Astrocyte of the cerebellum (primary cell): Measurements from ENCODE around the gene ACKR3.

Experiments
- DNase-seq: peaks from one replicate; pipeline ENCODE4 v3.0.0-alpha.2; 2011; ENCODE audit warnings: low read depth
- H3K4me3 ChIP-seq: 2 replicates; pipeline ENCODE4 v1.5.1; 2011; ENCODE audit warnings: mild to moderate bottlenecking, low read depth, low read length, moderate library complexity
- CTCF ChIP-seq: IDR thresholded peaks from 2 replicates; pipeline ENCODE4 v1.5.1; 2012; ENCODE audit warnings: low read length, low read depth, moderate library complexity, mild to moderate bottlenecking; ENCODE audit errors: missing control alignments
- in situ Hi-C: cut with HindIII; loops from 2 replicates; pipeline ENCODE4 v1.10.0; 2017; ENCODE audit warnings: low sequenced_read_pairs

ACKR3 gene

DNA sequence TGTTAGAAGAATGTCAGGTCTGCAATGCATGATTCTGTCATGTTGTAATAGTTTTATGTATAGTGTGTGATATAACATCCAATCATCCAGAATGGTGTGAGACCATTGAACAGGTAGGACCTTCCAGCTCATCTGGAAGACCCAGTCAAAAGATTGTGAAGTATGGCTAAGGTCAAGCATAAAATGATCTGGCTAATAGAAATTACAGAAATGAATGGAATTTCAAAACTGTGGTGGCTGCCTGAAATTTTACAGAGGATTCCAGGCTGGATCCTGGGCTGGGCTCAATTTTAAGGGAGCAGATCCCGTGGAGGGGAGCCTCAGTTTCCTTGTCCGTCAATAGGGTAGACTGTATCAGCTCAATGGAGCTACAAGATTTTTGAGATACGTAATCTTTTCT is 39.1 kb downstream of the ACKR3 start:
- no peak for DNase-seq
- TF ChIP-seq CTCF = no peak
- H3K4me3 ChIP-seq = no peak overlapping the region
- in situ Hi-C loops = no loop called here

DNA sequence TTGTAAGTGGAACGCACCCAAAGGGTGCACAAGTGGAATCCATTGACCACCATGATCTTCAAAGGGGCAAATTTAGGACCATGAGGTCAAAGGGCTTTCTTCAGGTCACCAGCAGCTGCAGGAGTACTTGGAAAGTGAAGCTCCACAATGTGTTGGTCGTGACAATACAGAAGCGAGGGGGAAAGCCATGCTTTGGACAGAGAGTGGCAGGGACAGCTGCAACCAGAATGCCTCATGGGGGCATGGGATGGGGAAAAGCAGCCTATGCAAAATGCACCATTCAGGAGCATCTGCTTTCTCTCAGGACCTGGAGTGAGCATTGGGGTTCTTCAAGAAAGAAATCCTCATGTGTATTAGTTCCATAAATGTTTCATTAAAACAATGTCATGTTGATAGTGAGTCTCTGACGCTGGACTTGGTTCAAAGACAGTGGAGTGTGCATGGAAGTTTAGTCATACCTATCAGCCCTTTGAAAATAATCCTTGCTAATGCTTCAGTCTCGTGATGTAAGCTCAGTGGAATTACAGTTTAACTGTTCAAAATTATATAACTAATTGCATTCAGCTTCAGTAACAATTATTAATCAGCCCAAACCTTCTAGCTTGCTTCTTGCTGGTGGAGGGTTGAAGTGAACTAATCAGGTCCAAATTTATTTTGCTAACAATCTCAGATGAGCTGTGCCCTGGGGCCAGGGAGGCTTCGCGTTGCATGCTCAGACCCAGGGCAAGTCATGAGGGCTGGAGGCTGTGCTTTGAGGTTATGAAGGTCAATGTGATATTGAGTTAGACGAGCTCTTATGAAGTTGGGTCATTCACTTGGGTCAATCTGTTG is 41.6 kb downstream of the ACKR3 start:
- no peak overlapping the region for H3K4me3 ChIP-seq
- TF ChIP-seq CTCF = no peak
- no peak for DNase-seq
- in situ Hi-C loops = no loop called here

GRCh38 chr2:236612737-236613136 is 43.1 kb downstream of the ACKR3 start:
- in situ Hi-C loops = no loop called here
- TF ChIP-seq CTCF = no peak
- no peak for DNase-seq

GRCh38 chr2:236613612-236614011 is 44.0 kb downstream of the ACKR3 start:
- TF ChIP-seq CTCF = no peak
- no peak overlapping the region for H3K4me3 ChIP-seq
- in situ Hi-C loops = no loop called here
- DNase-seq = no peak

More at GRCh38 chr2:236612737-236613136, 43.1 kb downstream of the ACKR3 start:
- H3K4me3 ChIP-seq = no peak overlapping the region

- in situ Hi-C loops = no loop called here
- no peak overlapping the region for H3K4me3 ChIP-seq
- DNase-seq = no peak
- TF ChIP-seq CTCF = no peak
Observed at GRCh38 chr2:236614551-236614950, 44.9 kb downstream of the ACKR3 start.

- DNase-seq = no peak
- no peak for TF ChIP-seq CTCF
- in situ Hi-C loops = no loop called here
- H3K4me3 ChIP-seq = no peak overlapping the region
Observed at GRCh38 chr2:236616031-236616430, 46.4 kb downstream of the ACKR3 start.
